NCI-H1048 (cell line): ENCODE measurements around the gene KIAA1191.
"Not testable (repeated sequence)": the region's sequence is repeated elsewhere in the genome, so short reads cannot be mapped to it uniquely, and the experiment has no call there.

ENCODE experiments used
- DNase-seq: peaks from one replicate; lab custom pipeline; 2025; lab: John Stamatoyannopoulos, UW

Gene KIAA1191

DNA sequence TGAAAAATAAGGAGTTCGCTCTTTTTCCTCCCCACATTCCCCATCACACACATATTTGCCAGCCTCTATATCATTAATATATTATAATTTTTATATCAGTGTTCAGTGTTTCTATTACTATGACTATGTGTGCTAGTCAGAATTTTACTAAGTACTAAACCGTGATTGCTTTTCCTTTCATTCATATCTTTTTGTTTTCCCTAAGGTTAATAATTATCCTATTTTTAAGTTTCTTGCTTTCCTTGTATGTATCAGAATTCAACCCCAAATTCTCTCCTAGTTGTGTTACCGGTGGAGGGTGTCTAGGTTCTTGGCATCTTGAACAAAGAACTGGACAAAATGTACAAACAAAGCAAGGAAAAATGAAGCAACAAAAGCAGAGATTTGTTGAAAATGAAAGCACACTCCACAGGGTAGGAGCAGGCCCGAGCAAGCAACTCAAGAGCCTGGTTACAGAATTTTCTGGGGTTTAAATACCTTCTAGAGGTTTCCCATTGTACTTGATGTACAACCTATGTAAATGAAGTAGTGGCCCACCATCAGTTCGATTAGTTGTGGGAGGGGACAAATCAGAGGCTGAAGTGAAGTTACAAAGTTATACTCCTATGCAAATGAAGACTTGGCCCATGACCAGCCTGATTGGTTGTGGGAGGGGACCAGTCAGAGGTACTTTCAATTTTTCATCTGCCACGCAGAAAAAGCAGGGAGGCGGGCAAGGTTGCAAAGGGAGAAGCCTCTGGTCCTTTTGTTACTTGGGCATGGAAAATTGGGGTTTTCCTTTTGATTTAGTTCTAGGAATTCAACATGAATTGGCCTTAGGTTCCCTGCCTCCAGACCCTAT, 43.8 kb downstream of the KIAA1191 start:
- DNase-seq, result no peak

DNA sequence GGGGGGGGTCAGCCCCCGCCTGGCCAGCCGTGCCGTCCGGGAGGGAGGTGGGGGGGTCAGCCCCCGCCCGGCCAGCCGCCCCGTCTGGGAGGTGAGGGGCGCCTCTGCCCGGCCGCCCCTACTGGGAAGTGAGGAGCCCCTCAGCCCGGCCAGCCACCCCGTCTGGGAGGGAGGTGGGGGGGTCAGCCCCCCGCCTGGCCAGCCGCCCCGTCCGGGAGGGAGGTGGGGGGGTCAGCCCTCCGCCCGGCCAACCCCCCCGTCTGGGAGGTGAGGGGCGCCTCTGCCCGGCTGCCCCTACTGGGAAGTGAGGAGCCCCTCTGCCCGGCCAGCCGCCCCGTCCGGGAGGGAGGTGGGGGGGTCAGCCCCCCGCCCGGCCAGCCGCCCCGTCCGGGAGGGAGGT, 56.2 kb downstream of the KIAA1191 start:
- not testable (repeated sequence) for DNase-seq
